GM12878 (cell line): ENCODE measurements around the gene ETV2. TPM values are rescaled to one million over a fixed set of nuclear protein-coding genes. Genes with fewer than 3 reads are reported as not detected.

Experiments used
- ASH2L ChIP-seq: fragments of 300-600, 200-600 bp; sonication (generic); IDR thresholded peaks from 2 replicates; pipeline ENCODE4 v1.6.1; 2017; ENCODE audit warnings: low read depth, mild to moderate bottlenecking, borderline replicate concordance
- BHLHE40 ChIP-seq, 2 experiments: fragments of 450-650 bp in 1 of 2; IDR thresholded peaks; 2 replicates each; pipeline ENCODE4 v1.6.1; 2011 to 2017; ENCODE audit warnings: low read depth in 2 of 2, borderline replicate concordance in 1 of 2, improper control_type of control experiment in 1 of 2, low read length in 1 of 2, mild to moderate bottlenecking in 1 of 2
- ESRRA ChIP-seq: IDR thresholded peaks from 2 replicates; pipeline ENCODE4 v1.6.1; 2012; ENCODE audit warnings: mild to moderate bottlenecking, low read length, improper control_type of control experiment
- ETV6 ChIP-seq, 2 experiments: fragments of 450-650 bp in 1 of 2; IDR thresholded peaks in 1 of 2; conservative IDR thresholded peaks in 1 of 2; 2 replicates each; pipeline ENCODE4 v1.6.1; 2014; ENCODE audit warnings: antibody characterized with exemption in 1 of 2, borderline replicate concordance in 1 of 2, low read depth in 1 of 2, mild to moderate bottlenecking in 1 of 2, moderate library complexity in 1 of 2
- FOXM1 ChIP-seq: IDR thresholded peaks from 2 replicates; pipeline ENCODE4 v1.6.1; 2012; ENCODE audit warnings: low read depth, mild to moderate bottlenecking, inconsistent platforms, low read length, moderate library complexity
- HCFC1 ChIP-seq: fragments of 150-350 bp; IDR thresholded peaks from 2 replicates; pipeline ENCODE4 v1.6.1; 2014; ENCODE audit warnings: low read length
- MEF2A ChIP-seq: IDR thresholded peaks from 2 replicates; pipeline ENCODE4 v1.6.1; 2011; ENCODE audit warnings: low read depth, mild to moderate bottlenecking, low read length, moderate library complexity; ENCODE audit not compliant: insufficient read depth
- PAX5 ChIP-seq: IDR thresholded peaks from 2 replicates; pipeline ENCODE4 v1.6.1; 2011; ENCODE audit warnings: low read depth, low read length, borderline replicate concordance
- POLR2A ChIP-seq: IDR thresholded peaks from 2 replicates; pipeline ENCODE4 v1.6.1; 2011; ENCODE audit warnings: low read depth, mild to moderate bottlenecking, low read length
- POLR2AphosphoS2 ChIP-seq: IDR thresholded peaks from 2 replicates; pipeline ENCODE4 v1.6.1; 2011; ENCODE audit warnings: low read depth, mild to moderate bottlenecking, low read length, improper control_type of control experiment, moderate library complexity
- ZSCAN29 ChIP-seq: fragments of 450-650 bp; IDR thresholded peaks from 2 replicates; pipeline ENCODE4 v1.6.1; 2017; ENCODE audit warnings: mild to moderate bottlenecking, moderate library complexity
- polyA plus RNA-seq, 11 experiments: library from polyadenylated mRNA; depleted of rRNA in 4 of 11; unstranded in 6 of 11; stranded (reverse) in 5 of 11; fragments of >200 nt; fragmentation: Nextera tagmentation in 4 of 11; fragmentation: Illumina TruSeq in 1 of 11; extraction: Ambion mirVana in 4 of 11; extraction: Trizol in 1 of 11; gene quantifications; 1 replicate in 1 of 11; 2 replicates in 10 of 11; pipeline versions ENCODE4 v1.2.1 to v1.2.3, GENCODE V29; 2011 to 2016; ENCODE audit warnings: inconsistent platforms in 2 of 11, missing spikeins in 2 of 11, low read depth in 1 of 11
- total RNA-seq, 4 experiments: library from RNA; depleted of rRNA in 3 of 4; stranded (reverse); fragments of >200 nt in 3 of 4; fragmentation: Illumina TruSeq in 1 of 4; extraction: Trizol in 1 of 4; gene quantifications; 2 replicates each; pipeline versions ENCODE4 v1.2.1 to v1.2.3, GENCODE V29; 2013 to 2021
- TF ChIP-seq, protein P1 (sequence below): IDR thresholded peaks from 2 replicates; pipeline ENCODE4 v1.6.1; 2012; ENCODE audit warnings: improper control_type of control experiment, low read depth, low read length; ENCODE audit not compliant: insufficient replicate concordance
- TF ChIP-seq, protein P2 (sequence below): fragments of 450-650 bp; IDR thresholded peaks from 2 replicates; pipeline ENCODE4 v1.6.1; 2018; ENCODE audit warnings: borderline replicate concordance, mild to moderate bottlenecking; ENCODE audit not compliant: partially characterized antibody
- TF ChIP-seq, protein P3 (sequence below): fragments of 450-650 bp; IDR thresholded peaks from 2 replicates; pipeline ENCODE4 v1.6.1; 2017; ENCODE audit warnings: mild to moderate bottlenecking, moderate library complexity
- TF ChIP-seq, protein P4 (sequence below): IDR thresholded peaks from 2 replicates; pipeline ENCODE4 v1.6.1; 2011; ENCODE audit warnings: mild to moderate bottlenecking, low read depth, low read length, moderate library complexity; ENCODE audit not compliant: insufficient replicate concordance

The ETV2 gene
- total and polyA plus RNA-seq, 10 of the 15 experiments (the other 5 are each of a cell fraction or from before 2014, with no cell fraction given), result 0.10 to 1.4 (median 0.54) TPM; not detected in 1

DNA sequence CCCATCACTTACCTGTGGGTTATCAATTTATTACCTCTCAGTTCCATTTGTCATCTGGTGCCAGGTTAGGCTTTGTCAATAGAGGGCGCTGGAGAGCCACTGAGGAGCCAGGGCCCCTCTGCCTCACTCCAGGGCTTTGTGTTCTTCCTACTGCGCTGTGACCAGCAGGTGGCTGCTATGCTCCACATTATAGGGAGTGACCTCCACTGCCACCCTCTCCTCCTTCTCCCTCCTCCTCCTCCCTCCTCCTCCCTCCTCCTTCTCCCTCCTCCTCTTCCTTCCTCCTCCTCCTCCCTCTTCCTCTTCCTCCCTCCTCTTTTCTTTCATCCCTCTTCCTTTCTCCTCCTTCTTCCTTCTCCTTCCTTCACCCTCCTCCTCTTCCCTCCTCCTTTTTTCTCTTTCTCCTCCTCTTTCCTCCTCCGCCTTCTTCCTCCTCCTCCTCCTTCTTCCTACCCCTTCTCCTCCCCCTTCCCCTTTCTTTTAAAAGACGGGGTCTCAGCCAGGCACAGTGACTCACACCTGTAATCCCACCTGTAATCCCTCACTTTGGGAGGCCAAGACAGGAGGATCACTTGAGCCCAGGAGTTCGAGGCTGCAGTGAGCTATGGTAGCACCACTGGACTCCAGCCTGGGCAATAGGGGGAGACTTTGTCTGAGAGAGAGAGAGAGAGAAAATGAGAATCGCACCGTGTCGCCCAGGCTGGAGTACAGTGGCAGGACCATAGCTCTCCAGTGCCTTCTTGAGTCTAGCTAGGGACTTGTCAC, 52.5 kb downstream of the ETV2 start (continued):
- TF ChIP-seq, protein P1, sequence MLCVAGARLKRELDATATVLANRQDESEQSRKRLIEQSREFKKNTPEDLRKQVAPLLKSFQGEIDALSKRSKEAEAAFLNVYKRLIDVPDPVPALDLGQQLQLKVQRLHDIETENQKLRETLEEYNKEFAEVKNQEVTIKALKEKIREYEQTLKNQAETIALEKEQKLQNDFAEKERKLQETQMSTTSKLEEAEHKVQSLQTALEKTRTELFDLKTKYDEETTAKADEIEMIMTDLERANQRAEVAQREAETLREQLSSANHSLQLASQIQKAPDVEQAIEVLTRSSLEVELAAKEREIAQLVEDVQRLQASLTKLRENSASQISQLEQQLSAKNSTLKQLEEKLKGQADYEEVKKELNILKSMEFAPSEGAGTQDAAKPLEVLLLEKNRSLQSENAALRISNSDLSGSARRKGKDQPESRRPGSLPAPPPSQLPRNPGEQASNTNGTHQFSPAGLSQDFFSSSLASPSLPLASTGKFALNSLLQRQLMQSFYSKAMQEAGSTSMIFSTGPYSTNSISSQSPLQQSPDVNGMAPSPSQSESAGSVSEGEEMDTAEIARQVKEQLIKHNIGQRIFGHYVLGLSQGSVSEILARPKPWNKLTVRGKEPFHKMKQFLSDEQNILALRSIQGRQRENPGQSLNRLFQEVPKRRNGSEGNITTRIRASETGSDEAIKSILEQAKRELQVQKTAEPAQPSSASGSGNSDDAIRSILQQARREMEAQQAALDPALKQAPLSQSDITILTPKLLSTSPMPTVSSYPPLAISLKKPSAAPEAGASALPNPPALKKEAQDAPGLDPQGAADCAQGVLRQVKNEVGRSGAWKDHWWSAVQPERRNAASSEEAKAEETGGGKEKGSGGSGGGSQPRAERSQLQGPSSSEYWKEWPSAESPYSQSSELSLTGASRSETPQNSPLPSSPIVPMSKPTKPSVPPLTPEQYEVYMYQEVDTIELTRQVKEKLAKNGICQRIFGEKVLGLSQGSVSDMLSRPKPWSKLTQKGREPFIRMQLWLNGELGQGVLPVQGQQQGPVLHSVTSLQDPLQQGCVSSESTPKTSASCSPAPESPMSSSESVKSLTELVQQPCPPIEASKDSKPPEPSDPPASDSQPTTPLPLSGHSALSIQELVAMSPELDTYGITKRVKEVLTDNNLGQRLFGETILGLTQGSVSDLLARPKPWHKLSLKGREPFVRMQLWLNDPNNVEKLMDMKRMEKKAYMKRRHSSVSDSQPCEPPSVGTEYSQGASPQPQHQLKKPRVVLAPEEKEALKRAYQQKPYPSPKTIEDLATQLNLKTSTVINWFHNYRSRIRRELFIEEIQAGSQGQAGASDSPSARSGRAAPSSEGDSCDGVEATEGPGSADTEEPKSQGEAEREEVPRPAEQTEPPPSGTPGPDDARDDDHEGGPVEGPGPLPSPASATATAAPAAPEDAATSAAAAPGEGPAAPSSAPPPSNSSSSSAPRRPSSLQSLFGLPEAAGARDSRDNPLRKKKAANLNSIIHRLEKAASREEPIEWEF, result no peak
- peak; percentile 52; the same call in 1 of the 2 replicates for TF ChIP-seq FOXM1
- TF ChIP-seq, protein P2, sequence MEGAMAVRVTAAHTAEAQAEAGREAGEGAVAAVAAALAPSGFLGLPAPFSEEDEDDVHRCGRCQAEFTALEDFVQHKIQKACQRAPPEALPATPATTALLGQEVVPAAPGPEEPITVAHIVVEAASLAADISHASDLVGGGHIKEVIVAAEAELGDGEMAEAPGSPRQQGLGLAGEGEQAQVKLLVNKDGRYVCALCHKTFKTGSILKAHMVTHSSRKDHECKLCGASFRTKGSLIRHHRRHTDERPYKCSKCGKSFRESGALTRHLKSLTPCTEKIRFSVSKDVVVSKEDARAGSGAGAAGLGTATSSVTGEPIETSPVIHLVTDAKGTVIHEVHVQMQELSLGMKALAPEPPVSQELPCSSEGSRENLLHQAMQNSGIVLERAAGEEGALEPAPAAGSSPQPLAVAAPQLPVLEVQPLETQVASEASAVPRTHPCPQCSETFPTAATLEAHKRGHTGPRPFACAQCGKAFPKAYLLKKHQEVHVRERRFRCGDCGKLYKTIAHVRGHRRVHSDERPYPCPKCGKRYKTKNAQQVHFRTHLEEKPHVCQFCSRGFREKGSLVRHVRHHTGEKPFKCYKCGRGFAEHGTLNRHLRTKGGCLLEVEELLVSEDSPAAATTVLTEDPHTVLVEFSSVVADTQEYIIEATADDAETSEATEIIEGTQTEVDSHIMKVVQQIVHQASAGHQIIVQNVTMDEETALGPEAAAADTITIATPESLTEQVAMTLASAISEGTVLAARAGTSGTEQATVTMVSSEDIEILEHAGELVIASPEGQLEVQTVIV, result peak; percentile 51
- TF ChIP-seq POLR2A, result no peak
- no peak for TF ChIP-seq ZSCAN29
- TF ChIP-seq BHLHE40 (IDR thresholded peaks at IDR 0.05; ENCODE audit: borderline replicate concordance in 1 of 2, low read depth in 2 of 2, low read length in 1 of 2), result peak in 1 of 2 experiments; percentile 14; a peak in 1 of 4 replicates
- TF ChIP-seq PAX5, result peak; percentile 9; the same call in 1 of the 2 replicates
- TF ChIP-seq ASH2L, result no peak
- no peak for TF ChIP-seq ESRRA
- TF ChIP-seq, protein P3, sequence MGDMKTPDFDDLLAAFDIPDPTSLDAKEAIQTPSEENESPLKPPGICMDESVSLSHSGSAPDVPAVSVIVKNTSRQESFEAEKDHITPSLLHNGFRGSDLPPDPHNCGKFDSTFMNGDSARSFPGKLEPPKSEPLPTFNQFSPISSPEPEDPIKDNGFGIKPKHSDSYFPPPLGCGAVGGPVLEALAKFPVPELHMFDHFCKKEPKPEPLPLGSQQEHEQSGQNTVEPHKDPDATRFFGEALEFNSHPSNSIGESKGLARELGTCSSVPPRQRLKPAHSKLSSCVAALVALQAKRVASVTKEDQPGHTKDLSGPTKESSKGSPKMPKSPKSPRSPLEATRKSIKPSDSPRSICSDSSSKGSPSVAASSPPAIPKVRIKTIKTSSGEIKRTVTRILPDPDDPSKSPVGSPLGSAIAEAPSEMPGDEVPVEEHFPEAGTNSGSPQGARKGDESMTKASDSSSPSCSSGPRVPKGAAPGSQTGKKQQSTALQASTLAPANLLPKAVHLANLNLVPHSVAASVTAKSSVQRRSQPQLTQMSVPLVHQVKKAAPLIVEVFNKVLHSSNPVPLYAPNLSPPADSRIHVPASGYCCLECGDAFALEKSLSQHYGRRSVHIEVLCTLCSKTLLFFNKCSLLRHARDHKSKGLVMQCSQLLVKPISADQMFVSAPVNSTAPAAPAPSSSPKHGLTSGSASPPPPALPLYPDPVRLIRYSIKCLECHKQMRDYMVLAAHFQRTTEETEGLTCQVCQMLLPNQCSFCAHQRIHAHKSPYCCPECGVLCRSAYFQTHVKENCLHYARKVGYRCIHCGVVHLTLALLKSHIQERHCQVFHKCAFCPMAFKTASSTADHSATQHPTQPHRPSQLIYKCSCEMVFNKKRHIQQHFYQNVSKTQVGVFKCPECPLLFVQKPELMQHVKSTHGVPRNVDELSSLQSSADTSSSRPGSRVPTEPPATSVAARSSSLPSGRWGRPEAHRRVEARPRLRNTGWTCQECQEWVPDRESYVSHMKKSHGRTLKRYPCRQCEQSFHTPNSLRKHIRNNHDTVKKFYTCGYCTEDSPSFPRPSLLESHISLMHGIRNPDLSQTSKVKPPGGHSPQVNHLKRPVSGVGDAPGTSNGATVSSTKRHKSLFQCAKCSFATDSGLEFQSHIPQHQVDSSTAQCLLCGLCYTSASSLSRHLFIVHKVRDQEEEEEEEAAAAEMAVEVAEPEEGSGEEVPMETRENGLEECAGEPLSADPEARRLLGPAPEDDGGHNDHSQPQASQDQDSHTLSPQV, result peak; percentile 89
- no peak for TF ChIP-seq POLR2AphosphoS2
- peak; percentile 63; the same call in 1 of the 2 replicates for TF ChIP-seq MEF2A
- TF ChIP-seq, protein P4, sequence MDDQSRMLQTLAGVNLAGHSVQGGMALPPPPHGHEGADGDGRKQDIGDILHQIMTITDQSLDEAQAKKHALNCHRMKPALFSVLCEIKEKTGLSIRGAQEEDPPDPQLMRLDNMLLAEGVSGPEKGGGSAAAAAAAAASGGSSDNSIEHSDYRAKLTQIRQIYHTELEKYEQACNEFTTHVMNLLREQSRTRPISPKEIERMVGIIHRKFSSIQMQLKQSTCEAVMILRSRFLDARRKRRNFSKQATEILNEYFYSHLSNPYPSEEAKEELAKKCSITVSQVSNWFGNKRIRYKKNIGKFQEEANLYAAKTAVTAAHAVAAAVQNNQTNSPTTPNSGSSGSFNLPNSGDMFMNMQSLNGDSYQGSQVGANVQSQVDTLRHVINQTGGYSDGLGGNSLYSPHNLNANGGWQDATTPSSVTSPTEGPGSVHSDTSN, result no peak
- no peak for TF ChIP-seq ETV6 (conservative IDR thresholded peaks at IDR 0.05 in 1 of 2, IDR thresholded peaks at IDR 0.05 in 1 of 2; ENCODE audit: borderline replicate concordance in 1 of 2, low read depth in 1 of 2)
- TF ChIP-seq HCFC1, result peak; percentile 43; the same call in 1 of the 2 replicates
